Measurements from ENCODE around the gene MAP2K2. TPM values are rescaled to one million over a fixed set of nuclear protein-coding genes. Genes with fewer than 3 reads are reported as not detected.

Gene MAP2K2
- total RNA-seq, 1 donor from 2014 or later: 155 TPM

DNA sequence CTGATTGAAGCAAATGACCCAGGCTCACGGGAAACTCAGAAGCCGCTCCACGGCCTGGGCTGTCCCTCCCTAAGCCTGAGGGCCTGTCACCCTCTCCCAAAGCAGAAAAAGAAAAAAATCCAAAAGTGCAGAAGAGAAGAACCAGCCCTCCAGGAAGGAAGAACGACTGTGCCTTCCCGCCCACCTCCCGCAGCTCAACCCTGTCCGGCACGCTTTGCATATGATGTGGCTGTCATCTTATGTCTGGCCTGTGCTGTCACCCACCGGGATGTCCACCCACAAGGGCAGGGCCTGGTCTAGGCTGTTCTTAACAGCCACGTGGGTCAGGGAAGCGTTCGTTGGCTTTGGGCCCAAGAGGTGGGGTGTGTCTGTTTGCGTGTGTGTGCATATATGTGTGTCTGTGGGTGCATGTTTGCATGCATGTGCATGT is 70.9 kb downstream of the MAP2K2 start:
- TF ChIP-seq, protein P1, sequence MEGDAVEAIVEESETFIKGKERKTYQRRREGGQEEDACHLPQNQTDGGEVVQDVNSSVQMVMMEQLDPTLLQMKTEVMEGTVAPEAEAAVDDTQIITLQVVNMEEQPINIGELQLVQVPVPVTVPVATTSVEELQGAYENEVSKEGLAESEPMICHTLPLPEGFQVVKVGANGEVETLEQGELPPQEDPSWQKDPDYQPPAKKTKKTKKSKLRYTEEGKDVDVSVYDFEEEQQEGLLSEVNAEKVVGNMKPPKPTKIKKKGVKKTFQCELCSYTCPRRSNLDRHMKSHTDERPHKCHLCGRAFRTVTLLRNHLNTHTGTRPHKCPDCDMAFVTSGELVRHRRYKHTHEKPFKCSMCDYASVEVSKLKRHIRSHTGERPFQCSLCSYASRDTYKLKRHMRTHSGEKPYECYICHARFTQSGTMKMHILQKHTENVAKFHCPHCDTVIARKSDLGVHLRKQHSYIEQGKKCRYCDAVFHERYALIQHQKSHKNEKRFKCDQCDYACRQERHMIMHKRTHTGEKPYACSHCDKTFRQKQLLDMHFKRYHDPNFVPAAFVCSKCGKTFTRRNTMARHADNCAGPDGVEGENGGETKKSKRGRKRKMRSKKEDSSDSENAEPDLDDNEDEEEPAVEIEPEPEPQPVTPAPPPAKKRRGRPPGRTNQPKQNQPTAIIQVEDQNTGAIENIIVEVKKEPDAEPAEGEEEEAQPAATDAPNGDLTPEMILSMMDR (IDR thresholded peaks at IDR 0.05): no peak
- Histone ChIP-seq H3K4me3 (peak overlapping the region; percentile 6 to 7), H3K36me3 (peaks cover 44 to 50% of the 10 kb centered on the region in 2 donors), H3K27me3 (no peaks in the 10 kb centered on the region), H3K27ac (peak overlapping the region in 1 of 2 donors; percentile 64), H3K4me1 (peaks cover 8 to 20% of the 10 kb centered on the region in 2 donors), H3K9me3 (no peaks in the 10 kb centered on the region)
- no peak for DNase-seq (ENCODE audit: low spot score in 2 of 2)
- intact Hi-C loops (cut with DNase I): no loop called here

- no peak for DNase-seq (ENCODE audit: low spot score in 2 of 2)
- TF ChIP-seq, protein P1 (IDR thresholded peaks at IDR 0.05): no peak
- Histone ChIP-seq H3K27me3 (no peaks in the 10 kb centered on the region), H3K4me1 (peaks cover 8 to 17% of the 10 kb centered on the region in 2 donors), H3K27ac (peak overlapping the region; percentile 28 to 64), H3K4me3 (peak overlapping the region; percentile 6 to 7), H3K9me3 (no peaks in the 10 kb centered on the region), H3K36me3 (peaks cover 49 to 55% of the 10 kb centered on the region in 2 donors)
- intact Hi-C loops (cut with DNase I): no loop called here
These were observed 71.6 kb downstream of the MAP2K2 start for GRCh38 chr19:4052114-4052992.

DNA sequence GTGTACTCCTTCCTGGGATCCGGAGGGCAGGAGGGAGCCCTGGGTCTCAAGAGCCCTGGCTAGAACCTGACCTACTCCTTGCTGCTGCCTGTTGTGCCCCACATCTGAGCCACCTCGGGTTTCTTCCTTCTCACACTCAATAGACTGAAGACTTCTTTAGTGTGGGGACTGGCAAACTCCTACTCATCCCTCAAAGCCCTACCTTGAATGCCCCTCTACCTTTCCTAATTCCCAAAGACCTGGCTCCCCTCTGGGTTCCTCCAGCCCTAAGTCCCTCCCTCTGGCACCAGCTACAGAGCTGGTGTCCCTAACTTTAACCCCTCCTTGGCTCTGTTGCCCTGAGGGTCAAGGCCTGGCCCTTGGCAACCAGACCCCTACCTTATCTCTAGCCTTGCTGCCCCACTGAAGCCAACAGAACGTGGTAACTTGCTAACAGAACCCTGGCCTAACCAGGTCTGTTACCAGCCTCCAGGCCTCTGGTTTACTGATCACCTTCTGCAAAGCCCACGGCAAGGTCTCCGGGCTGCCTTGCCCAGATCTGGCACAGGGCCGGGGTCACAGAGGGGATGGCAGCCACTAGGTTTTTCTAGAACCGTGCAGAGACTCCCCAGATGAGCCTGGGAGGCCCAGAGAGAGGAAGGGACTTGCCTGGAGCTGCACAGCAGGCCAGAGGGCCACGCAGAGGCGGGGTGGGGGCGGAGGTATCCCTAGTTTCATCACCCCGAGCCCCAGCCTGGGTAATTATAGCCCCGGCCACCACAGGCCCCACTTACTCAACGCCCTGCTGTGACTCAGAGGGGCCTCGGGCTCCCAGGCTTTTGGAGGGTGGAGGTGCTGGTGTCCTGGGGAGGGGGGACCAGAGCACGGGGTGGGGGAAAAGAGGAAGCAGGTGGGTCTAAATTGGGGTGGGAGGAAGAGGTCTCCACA is 72.5 kb downstream of the MAP2K2 start:
- TF ChIP-seq, protein P1 (IDR thresholded peaks at IDR 0.05): no peak
- H3K4me3 ChIP-seq: no peak overlapping the region
- H3K36me3 ChIP-seq: peaks cover 56 to 64% of the 10 kb centered on the region in 2 donors
- no peaks in the 10 kb centered on the region for H3K27me3 ChIP-seq
- no peaks in the 10 kb centered on the region for H3K9me3 ChIP-seq
- intact Hi-C loops (cut with DNase I): no loop called here
- DNase-seq (ENCODE audit: low spot score in 2 of 2): no peak
- peaks cover 8 to 17% of the 10 kb centered on the region in 2 donors for H3K4me1 ChIP-seq
- H3K27ac ChIP-seq: peak overlapping the region; percentile 28 to 64

DNA sequence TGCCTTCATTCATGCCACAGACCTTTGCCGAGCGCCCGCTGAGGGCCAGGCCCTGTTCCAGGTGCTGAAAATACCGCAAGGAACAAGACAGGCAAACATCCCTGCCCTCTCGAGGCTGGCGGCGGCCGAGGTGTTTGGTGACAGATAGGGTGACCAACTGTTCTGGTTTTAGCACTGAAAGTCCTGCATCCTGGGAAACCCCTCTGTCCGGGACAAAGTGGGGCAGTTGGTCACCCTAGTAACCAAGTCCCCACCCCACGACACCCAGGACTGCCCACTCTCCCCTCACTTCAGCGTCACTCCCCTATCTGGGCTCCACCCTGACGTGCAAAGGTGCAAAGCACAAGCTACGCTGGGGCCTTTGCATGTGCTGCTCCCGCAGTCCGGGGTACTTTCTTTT is 74.5 kb downstream of the MAP2K2 start:
- TF ChIP-seq, protein P1 (IDR thresholded peaks at IDR 0.05): no peak
- no peak overlapping the region for H3K4me3 ChIP-seq
- intact Hi-C loops (cut with DNase I): no loop called here
- H3K9me3 ChIP-seq: no peaks in the 10 kb centered on the region
- peaks cover 8 to 17% of the 10 kb centered on the region in 2 donors for H3K4me1 ChIP-seq
- H3K36me3 ChIP-seq: peaks cover 52 to 73% of the 10 kb centered on the region in 2 donors
- H3K27ac ChIP-seq: no peak overlapping the region
- H3K27me3 ChIP-seq: no peaks in the 10 kb centered on the region
- DNase-seq (ENCODE audit: low spot score in 2 of 2): no peak

GRCh38 chr19:4046946-4047683 is 76.8 kb downstream of the MAP2K2 start:
- no peaks in the 10 kb centered on the region for H3K27me3 ChIP-seq
- DNase-seq (ENCODE audit: low spot score in 2 of 2): no peak
- no peaks in the 10 kb centered on the region for H3K9me3 ChIP-seq
- no peak overlapping the region for H3K4me3 ChIP-seq
- TF ChIP-seq, protein P1 (IDR thresholded peaks at IDR 0.05): no peak
- peaks cover 31 to 65% of the 10 kb centered on the region in 2 donors for H3K36me3 ChIP-seq
- no peak overlapping the region for H3K27ac ChIP-seq
- peaks cover 0 to 2% of the 10 kb centered on the region in 2 donors for H3K4me1 ChIP-seq
- intact Hi-C loops (cut with DNase I): no loop called here
